Vagina (tissue), 2 donors: ENCODE data around the gene LY6G5C. TPM values are rescaled to one million over a fixed set of nuclear protein-coding genes. Genes with fewer than 3 reads are reported as not detected.

Experiments
- DNase-seq, 2 donors: peaks; one replicate each; pipeline ENCODE4 v3.0.0-alpha.2; 2017; ENCODE audit errors: extremely low spot score in 2 of 2
- H3K27ac ChIP-seq: fragments of 200-600 bp; sonication (generic); one replicate; pipeline ENCODE4 v1.5.1; 2019
- H3K27me3 ChIP-seq: fragments of 200-600 bp; sonication (generic); one replicate; pipeline ENCODE4 v1.5.1; 2019
- H3K36me3 ChIP-seq, 2 donors: fragments of 200-600 bp; sonication (generic); one replicate each; pipeline ENCODE4 v1.5.1; 2017 to 2019
- H3K4me1 ChIP-seq: fragments of 200-600 bp; sonication (generic); one replicate; pipeline ENCODE4 v1.5.1; 2019
- H3K4me3 ChIP-seq, 2 donors: fragments of 200-600 bp; sonication (generic); 1 replicate in 1 of 2; 2 replicates in 1 of 2; pipeline ENCODE4 v1.5.1; 2016 to 2019
- H3K9me3 ChIP-seq: fragments of 200-600 bp; sonication (generic); one replicate; pipeline ENCODE4 v1.5.1; 2019
- CTCF ChIP-seq, 3 experiments: fragments of 450-650 bp in 2 of 3; fragments of 200-600 bp in 1 of 3; sonication (generic) in 1 of 3; IDR thresholded peaks; one replicate each; pipeline ENCODE4 v1.5.1; 2017 to 2019; ENCODE audit warnings: antibody characterized with exemption in 3 of 3, mild to moderate bottlenecking in 2 of 3, moderate library complexity in 2 of 3
- POLR2A ChIP-seq, 2 donors: fragments of 450-650 bp; IDR thresholded peaks; one replicate each; pipeline ENCODE4 v1.6.1; 2017; ENCODE audit warnings: antibody characterized with exemption in 2 of 2, mild to moderate bottlenecking in 2 of 2, moderate library complexity in 2 of 2
- POLR2AphosphoS5 ChIP-seq, 2 donors: sonication (generic); formaldehyde crosslinking; IDR thresholded peaks; one replicate each; pipeline ENCODE4 v1.9.0; 2017; ENCODE audit warnings: antibody characterized with exemption in 2 of 2, mild to moderate bottlenecking in 2 of 2, low read depth in 1 of 2; ENCODE audit not compliant: insufficient read depth in 1 of 2
- intact Hi-C: fragments of 100-400 bp; cut with DNase I; formaldehyde crosslinking; loops from one replicate; pipeline ENCODE4 v1.15.1; 2023
- total RNA-seq: library from RNA; depleted of rRNA; stranded (reverse); fragments of >200 nt; gene quantifications from one replicate; pipeline ENCODE4 v1.2.3, GENCODE V29; 2016

Gene LY6G5C
- total RNA-seq, 1 donor from 2014 or later, result 1.7 TPM

- H3K27ac ChIP-seq, result peak overlapping the region; percentile 99
- TF ChIP-seq POLR2A (IDR thresholded peaks at IDR 0.05) (no peak), POLR2AphosphoS5 (IDR thresholded peaks at IDR 0.05; ENCODE audit: insufficient read depth in 1 of 2, low read depth in 1 of 2) (no peak), CTCF (IDR thresholded peaks at IDR 0.05) (no peak)
- peaks cover 39% of the 10 kb centered on the region for H3K4me1 ChIP-seq
- no peak for DNase-seq
- peak overlapping the region; percentile 82 to 94 for H3K4me3 ChIP-seq
- H3K36me3 ChIP-seq, result peaks cover under 1 to 34% of the 10 kb centered on the region in 2 donors
- intact Hi-C loops, result loop anchor here (5.0 kb wide), 1 partner anchor 104 kb away; no protein-coding TSS in a partner anchor
- no peaks in the 10 kb centered on the region for H3K27me3 ChIP-seq
- no peaks in the 10 kb centered on the region for H3K9me3 ChIP-seq
Measured at GRCh38 chr6:31727717-31728671, 47.1 kb upstream of the LY6G5C start.

- DNase-seq, result no peak
Measured at GRCh38 chr6:31727034-31727716, 46.3 kb upstream of the LY6G5C start.

GRCh38 chr6:31725502-31726350, 44.9 kb upstream of the LY6G5C start:
- no peaks in the 10 kb centered on the region for H3K9me3 ChIP-seq
- H3K27me3 ChIP-seq, result no peaks in the 10 kb centered on the region
- H3K4me3 ChIP-seq, result no peak overlapping the region
- no peak for DNase-seq
- peak in 1 of 2 donors; percentile 15 for TF ChIP-seq POLR2AphosphoS5 (IDR thresholded peaks at IDR 0.05; ENCODE audit: insufficient read depth in 1 of 2, low read depth in 1 of 2)
- no peak for TF ChIP-seq POLR2A (IDR thresholded peaks at IDR 0.05)
- TF ChIP-seq CTCF (IDR thresholded peaks at IDR 0.05), result no peak
- intact Hi-C loops, result loop anchor here (5.0 kb wide), 1 partner anchor 107 kb away; no protein-coding TSS in a partner anchor
- H3K27ac ChIP-seq, result no peak overlapping the region
- H3K36me3 ChIP-seq, result peaks cover 0 to 14% of the 10 kb centered on the region in 2 donors
- H3K4me1 ChIP-seq, result peaks cover 36% of the 10 kb centered on the region

More at GRCh38 chr6:31727034-31727716, 46.3 kb upstream of the LY6G5C start:
- H3K9me3 ChIP-seq, result no peaks in the 10 kb centered on the region
- peaks cover 39% of the 10 kb centered on the region for H3K4me1 ChIP-seq
- TF ChIP-seq POLR2AphosphoS5 (IDR thresholded peaks at IDR 0.05; ENCODE audit: insufficient read depth in 1 of 2, low read depth in 1 of 2), result no peak
- TF ChIP-seq POLR2A (IDR thresholded peaks at IDR 0.05), result no peak
- no peaks in the 10 kb centered on the region for H3K27me3 ChIP-seq
- H3K36me3 ChIP-seq, result peaks cover 0 to 26% of the 10 kb centered on the region in 2 donors
- H3K4me3 ChIP-seq, result no peak overlapping the region
- peak overlapping the region; percentile 99 for H3K27ac ChIP-seq
- intact Hi-C loops, result loop anchor here (5.0 kb wide), 1 partner anchor 105 kb away; no protein-coding TSS in a partner anchor

- Histone ChIP-seq H3K9me3 (no peaks in the 10 kb centered on the region), H3K4me1 (peaks cover 32% of the 10 kb centered on the region), H3K4me3 (no peak overlapping the region), H3K27ac (no peak overlapping the region), H3K36me3 (peaks cover 0 to 14% of the 10 kb centered on the region in 2 donors), H3K27me3 (no peaks in the 10 kb centered on the region)
- intact Hi-C loops, result no loop called here
- no peak for TF ChIP-seq POLR2AphosphoS5 (IDR thresholded peaks at IDR 0.05; ENCODE audit: insufficient read depth in 1 of 2, low read depth in 1 of 2)
- no peak for TF ChIP-seq CTCF (IDR thresholded peaks at IDR 0.05)
- TF ChIP-seq POLR2A (IDR thresholded peaks at IDR 0.05), result no peak
- no peak for DNase-seq
Measured at GRCh38 chr6:31723980-31724691, 43.3 kb upstream of the LY6G5C start.
